Mammary epithelial cell (primary cell): ENCODE data around the gene JCAD.

ENCODE experiments used
- EZH2 ChIP-seq: IDR thresholded peaks from 2 replicates; pipeline ENCODE4 v1.6.1; 2012; ENCODE audit warnings: low read length, inconsistent platforms, borderline replicate concordance
- TF ChIP-seq, protein P1 (sequence below), 2 donors: IDR thresholded peaks in 1 of 2; conservative IDR thresholded peaks in 1 of 2; 2 replicates each; pipeline ENCODE4 v1.5.1; 2011 to 2012; ENCODE audit warnings: inconsistent platforms in 2 of 2, low read length in 2 of 2, mild to moderate bottlenecking in 2 of 2, control low read depth in 1 of 2, low read depth in 1 of 2; ENCODE audit not compliant: insufficient read depth in 1 of 2; ENCODE audit errors: extremely low read depth in 1 of 2

DNA sequence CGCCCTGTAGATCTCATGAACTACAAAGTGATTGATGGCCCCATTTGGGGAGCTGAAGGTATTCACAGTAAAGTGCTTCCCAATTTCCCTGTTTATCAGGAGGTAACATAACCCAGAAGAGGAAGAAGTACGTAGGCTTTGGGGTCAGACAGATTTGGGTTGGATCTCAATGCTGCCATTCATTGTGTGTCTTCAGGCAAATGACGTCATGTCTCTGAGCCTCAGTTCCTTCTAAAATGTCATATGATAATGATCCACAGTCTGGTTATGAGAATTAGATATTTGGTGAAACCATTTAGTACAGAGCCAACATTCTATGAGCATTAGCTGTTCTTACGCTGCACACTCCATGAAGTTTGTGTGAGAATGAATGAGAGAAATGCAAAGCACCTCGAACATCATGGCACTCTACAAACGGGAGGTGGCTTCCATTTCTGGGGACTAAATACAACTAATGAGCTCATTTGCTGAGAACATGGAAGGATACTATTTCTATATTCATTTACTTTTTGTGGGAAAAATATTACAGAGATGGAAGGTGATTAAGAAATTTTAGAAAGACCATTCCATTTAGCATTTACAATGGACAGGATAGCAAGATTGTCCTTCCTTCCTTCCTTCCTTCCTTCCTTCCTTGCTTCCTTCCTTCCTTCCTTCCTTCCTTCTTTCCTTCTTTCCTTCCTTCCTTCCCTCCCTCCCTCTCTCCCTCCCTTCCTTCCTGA is 13.8 kb upstream of the JCAD start:
- TF ChIP-seq EZH2: no peak
- TF ChIP-seq, protein P1, sequence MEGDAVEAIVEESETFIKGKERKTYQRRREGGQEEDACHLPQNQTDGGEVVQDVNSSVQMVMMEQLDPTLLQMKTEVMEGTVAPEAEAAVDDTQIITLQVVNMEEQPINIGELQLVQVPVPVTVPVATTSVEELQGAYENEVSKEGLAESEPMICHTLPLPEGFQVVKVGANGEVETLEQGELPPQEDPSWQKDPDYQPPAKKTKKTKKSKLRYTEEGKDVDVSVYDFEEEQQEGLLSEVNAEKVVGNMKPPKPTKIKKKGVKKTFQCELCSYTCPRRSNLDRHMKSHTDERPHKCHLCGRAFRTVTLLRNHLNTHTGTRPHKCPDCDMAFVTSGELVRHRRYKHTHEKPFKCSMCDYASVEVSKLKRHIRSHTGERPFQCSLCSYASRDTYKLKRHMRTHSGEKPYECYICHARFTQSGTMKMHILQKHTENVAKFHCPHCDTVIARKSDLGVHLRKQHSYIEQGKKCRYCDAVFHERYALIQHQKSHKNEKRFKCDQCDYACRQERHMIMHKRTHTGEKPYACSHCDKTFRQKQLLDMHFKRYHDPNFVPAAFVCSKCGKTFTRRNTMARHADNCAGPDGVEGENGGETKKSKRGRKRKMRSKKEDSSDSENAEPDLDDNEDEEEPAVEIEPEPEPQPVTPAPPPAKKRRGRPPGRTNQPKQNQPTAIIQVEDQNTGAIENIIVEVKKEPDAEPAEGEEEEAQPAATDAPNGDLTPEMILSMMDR (conservative IDR thresholded peaks at IDR 0.05 in 1 of 2, IDR thresholded peaks at IDR 0.05 in 1 of 2; ENCODE audit: extremely low read depth in 1 of 2, insufficient read depth in 1 of 2, low read depth in 1 of 2, low read length in 2 of 2): no peak
